Measurements from ENCODE around the gene GALNT6.

DNA sequence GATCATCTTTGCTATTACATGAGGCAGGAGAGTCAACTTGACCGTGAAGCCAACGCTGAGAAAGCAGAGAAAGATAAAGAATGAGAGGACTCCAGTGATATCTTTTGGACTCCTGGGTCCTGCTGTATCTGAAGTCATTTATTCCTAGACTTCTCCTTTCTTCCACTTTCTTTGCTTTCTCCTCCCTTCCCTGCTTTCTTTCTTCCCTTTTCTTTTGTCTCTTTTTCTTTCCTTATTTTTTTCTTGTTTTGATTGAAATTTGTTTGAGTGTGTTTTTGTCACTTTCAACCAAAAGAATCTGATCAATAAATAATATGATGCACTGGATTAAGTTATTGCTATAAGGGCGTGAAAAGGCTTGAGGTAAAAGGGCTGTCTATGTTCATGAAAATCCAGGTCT lies 13.4 kb upstream of the GALNT6 start:
- no peak for TF ChIP-seq EP300 (IDR thresholded peaks at IDR 0.05)
- TF ChIP-seq, protein P1, sequence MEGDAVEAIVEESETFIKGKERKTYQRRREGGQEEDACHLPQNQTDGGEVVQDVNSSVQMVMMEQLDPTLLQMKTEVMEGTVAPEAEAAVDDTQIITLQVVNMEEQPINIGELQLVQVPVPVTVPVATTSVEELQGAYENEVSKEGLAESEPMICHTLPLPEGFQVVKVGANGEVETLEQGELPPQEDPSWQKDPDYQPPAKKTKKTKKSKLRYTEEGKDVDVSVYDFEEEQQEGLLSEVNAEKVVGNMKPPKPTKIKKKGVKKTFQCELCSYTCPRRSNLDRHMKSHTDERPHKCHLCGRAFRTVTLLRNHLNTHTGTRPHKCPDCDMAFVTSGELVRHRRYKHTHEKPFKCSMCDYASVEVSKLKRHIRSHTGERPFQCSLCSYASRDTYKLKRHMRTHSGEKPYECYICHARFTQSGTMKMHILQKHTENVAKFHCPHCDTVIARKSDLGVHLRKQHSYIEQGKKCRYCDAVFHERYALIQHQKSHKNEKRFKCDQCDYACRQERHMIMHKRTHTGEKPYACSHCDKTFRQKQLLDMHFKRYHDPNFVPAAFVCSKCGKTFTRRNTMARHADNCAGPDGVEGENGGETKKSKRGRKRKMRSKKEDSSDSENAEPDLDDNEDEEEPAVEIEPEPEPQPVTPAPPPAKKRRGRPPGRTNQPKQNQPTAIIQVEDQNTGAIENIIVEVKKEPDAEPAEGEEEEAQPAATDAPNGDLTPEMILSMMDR (IDR thresholded peaks at IDR 0.05), result no peak
- TF ChIP-seq CEBPB (IDR thresholded peaks at IDR 0.05), result no peak
- no peak for TF ChIP-seq POLR2A (IDR thresholded peaks at IDR 0.05; ENCODE audit: low read length)
- TF ChIP-seq RFX5 (IDR thresholded peaks at IDR 0.05), result no peak
- no peak for TF ChIP-seq HOXB5 (CRISPR knock-in tag; IDR thresholded peaks at IDR 0.05)
- no peak for TF ChIP-seq RAD21 (conservative IDR thresholded peaks at IDR 0.05 in 1 of 2, IDR thresholded peaks at IDR 0.05 in 1 of 2)
- TF ChIP-seq, protein P2, sequence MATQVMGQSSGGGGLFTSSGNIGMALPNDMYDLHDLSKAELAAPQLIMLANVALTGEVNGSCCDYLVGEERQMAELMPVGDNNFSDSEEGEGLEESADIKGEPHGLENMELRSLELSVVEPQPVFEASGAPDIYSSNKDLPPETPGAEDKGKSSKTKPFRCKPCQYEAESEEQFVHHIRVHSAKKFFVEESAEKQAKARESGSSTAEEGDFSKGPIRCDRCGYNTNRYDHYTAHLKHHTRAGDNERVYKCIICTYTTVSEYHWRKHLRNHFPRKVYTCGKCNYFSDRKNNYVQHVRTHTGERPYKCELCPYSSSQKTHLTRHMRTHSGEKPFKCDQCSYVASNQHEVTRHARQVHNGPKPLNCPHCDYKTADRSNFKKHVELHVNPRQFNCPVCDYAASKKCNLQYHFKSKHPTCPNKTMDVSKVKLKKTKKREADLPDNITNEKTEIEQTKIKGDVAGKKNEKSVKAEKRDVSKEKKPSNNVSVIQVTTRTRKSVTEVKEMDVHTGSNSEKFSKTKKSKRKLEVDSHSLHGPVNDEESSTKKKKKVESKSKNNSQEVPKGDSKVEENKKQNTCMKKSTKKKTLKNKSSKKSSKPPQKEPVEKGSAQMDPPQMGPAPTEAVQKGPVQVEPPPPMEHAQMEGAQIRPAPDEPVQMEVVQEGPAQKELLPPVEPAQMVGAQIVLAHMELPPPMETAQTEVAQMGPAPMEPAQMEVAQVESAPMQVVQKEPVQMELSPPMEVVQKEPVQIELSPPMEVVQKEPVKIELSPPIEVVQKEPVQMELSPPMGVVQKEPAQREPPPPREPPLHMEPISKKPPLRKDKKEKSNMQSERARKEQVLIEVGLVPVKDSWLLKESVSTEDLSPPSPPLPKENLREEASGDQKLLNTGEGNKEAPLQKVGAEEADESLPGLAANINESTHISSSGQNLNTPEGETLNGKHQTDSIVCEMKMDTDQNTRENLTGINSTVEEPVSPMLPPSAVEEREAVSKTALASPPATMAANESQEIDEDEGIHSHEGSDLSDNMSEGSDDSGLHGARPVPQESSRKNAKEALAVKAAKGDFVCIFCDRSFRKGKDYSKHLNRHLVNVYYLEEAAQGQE (IDR thresholded peaks at IDR 0.05), result no peak
- TF ChIP-seq, protein P3, sequence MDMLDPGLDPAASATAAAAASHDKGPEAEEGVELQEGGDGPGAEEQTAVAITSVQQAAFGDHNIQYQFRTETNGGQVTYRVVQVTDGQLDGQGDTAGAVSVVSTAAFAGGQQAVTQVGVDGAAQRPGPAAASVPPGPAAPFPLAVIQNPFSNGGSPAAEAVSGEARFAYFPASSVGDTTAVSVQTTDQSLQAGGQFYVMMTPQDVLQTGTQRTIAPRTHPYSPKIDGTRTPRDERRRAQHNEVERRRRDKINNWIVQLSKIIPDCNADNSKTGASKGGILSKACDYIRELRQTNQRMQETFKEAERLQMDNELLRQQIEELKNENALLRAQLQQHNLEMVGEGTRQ (IDR thresholded peaks at IDR 0.05), result no peak
